BLaER1 treated with 17β-estradiol and CSF1 and Interleukin-3, amounts not matched to agents 10 nM and 100 nM (cell line): Measurements from ENCODE around the gene CYP27C1.
"Not testable (repeated sequence)": the region's sequence is repeated elsewhere in the genome, so short reads cannot be mapped to it uniquely, and the experiment has no call there.

Experiments
- H3K27ac ChIP-seq, 11 experiments: shearing (Covaris generic); formaldehyde crosslinking; 2 replicates each; pipeline ENCODE4 v1.8.1; 2022
- H3K27me3 ChIP-seq, 11 experiments: shearing (Covaris generic); formaldehyde crosslinking; 2 replicates each; pipeline ENCODE4 v1.8.1; 2022
- H3K36me3 ChIP-seq, 11 experiments: shearing (Covaris generic); formaldehyde crosslinking; 2 replicates each; pipeline ENCODE4 v1.8.1; 2022
- H3K4me1 ChIP-seq, 10 experiments: shearing (Covaris generic); formaldehyde crosslinking; 2 replicates each; pipeline ENCODE4 v1.8.1; 2022
- H3K4me2 ChIP-seq, 11 experiments: shearing (Covaris generic); formaldehyde crosslinking; 2 replicates each; pipeline ENCODE4 v1.8.1; 2022
- H3K4me3 ChIP-seq, 10 experiments: shearing (Covaris generic); formaldehyde crosslinking; 2 replicates each; pipeline ENCODE4 v1.8.1; 2022
- H3K9ac ChIP-seq, 11 experiments: shearing (Covaris generic); formaldehyde crosslinking; 2 replicates each; pipeline ENCODE4 v1.8.1; 2022
- H3K9me3 ChIP-seq, 11 experiments: shearing (Covaris generic); formaldehyde crosslinking; replicated peaks in 1 of 11; 2 replicates each; pipeline ENCODE4 v1.8.1; 2022
- H4K20me1 ChIP-seq, 11 experiments: shearing (Covaris generic); formaldehyde crosslinking; 2 replicates each; pipeline ENCODE4 v1.8.1; 2022
- Cebpa-rat ChIP-seq, 11 experiments: shearing (Covaris generic); IDR thresholded peaks; 2 replicates each; pipeline ENCODE4 v1.8.1; 2022

The CYP27C1 gene

GRCh38 chr2:127216593-127216992, 3.5 kb downstream of the CYP27C1 start:
- peaks cover 0 to 8% (median 0%) of the 10 kb centered on the region in 10 experiments; a peak in 2 of 20 replicates for H3K4me1 ChIP-seq
- H3K27me3 ChIP-seq, result peaks cover 50 to 58% (median 53%) of the 10 kb centered on the region in 11 experiments
- H3K9me3 ChIP-seq, result peaks cover 49 to 71% (median 64%) of the 10 kb centered on the region in 11 experiments
- no peak overlapping the region for H3K27ac ChIP-seq
- H4K20me1 ChIP-seq, result peaks cover 0 to 6% (median 0%) of the 10 kb centered on the region in 11 experiments; a peak in 3 of 22 replicates
- TF ChIP-seq Cebpa-rat (IDR thresholded peaks at IDR 0.05), result no peak
- H3K4me3 ChIP-seq, result no peak overlapping the region
- no peak overlapping the region for H3K9ac ChIP-seq
- no peak overlapping the region for H3K4me2 ChIP-seq
- no peaks in the 10 kb centered on the region for H3K36me3 ChIP-seq

GRCh38 chr2:127216095-127216494, 4.0 kb downstream of the CYP27C1 start:
- no peak overlapping the region for H3K4me3 ChIP-seq

GRCh38 chr2:127214201-127214600, 5.9 kb downstream of the CYP27C1 start:
- not testable (repeated sequence) for H3K4me2 ChIP-seq, H3K4me3 ChIP-seq, H3K9ac ChIP-seq, H4K20me1 ChIP-seq, H3K27ac ChIP-seq, H3K36me3 ChIP-seq, H3K4me1 ChIP-seq
- H3K9me3 ChIP-seq, result peaks cover 38 to 50% (median 40%) of the 10 kb centered on the region in 11 experiments
- H3K27me3 ChIP-seq, result peaks cover 26 to 34% (median 29%) of the 10 kb centered on the region in 11 experiments

More at GRCh38 chr2:127216095-127216494, 4.0 kb downstream of the CYP27C1 start:
- Histone ChIP-seq H3K27ac (no peak overlapping the region), H3K9me3 (peaks cover 47 to 67% (median 59%) of the 10 kb centered on the region in 11 experiments), H4K20me1 (peaks cover 0 to 6% (median 0%) of the 10 kb centered on the region in 11 experiments; a peak in 3 of 22 replicates), H3K4me1 (peaks cover 0 to 8% (median 0%) of the 10 kb centered on the region in 10 experiments; a peak in 2 of 20 replicates), H3K9ac (no peak overlapping the region), H3K36me3 (no peaks in the 10 kb centered on the region), H3K27me3 (peaks cover 45 to 53% (median 48%) of the 10 kb centered on the region in 11 experiments), H3K4me2 (no peak overlapping the region)
- TF ChIP-seq Cebpa-rat (IDR thresholded peaks at IDR 0.05), result no peak

GRCh38 chr2:127208313-127208712, 11.8 kb downstream of the CYP27C1 start:
- Histone ChIP-seq H4K20me1 (no peaks in the 10 kb centered on the region), H3K4me3 (no peak overlapping the region), H3K4me2 (no peak overlapping the region), H3K4me1 (no peaks in the 10 kb centered on the region), H3K27ac (no peak overlapping the region), H3K9ac (no peak overlapping the region), H3K36me3 (no peaks in the 10 kb centered on the region), H3K27me3 (no peaks in the 10 kb centered on the region), H3K9me3 (peaks cover 1 to 22% (median 12%) of the 10 kb centered on the region in 11 experiments; a peak in 16 of 22 replicates)
- TF ChIP-seq Cebpa-rat (IDR thresholded peaks at IDR 0.05), result no peak

GRCh38 chr2:127205218-127206125, 14.6 kb downstream of the CYP27C1 start:
- H3K9me3 ChIP-seq, result peaks cover 0 to 20% (median 10%) of the 10 kb centered on the region in 11 experiments; a peak in 10 of 22 replicates
- TF ChIP-seq Cebpa-rat (IDR thresholded peaks at IDR 0.05), result no peak
- H3K36me3 ChIP-seq, result no peaks in the 10 kb centered on the region
- no peaks in the 10 kb centered on the region for H3K4me1 ChIP-seq
- no peaks in the 10 kb centered on the region for H4K20me1 ChIP-seq
- H3K27ac ChIP-seq, result no peak overlapping the region
- no peak overlapping the region for H3K4me2 ChIP-seq
- no peaks in the 10 kb centered on the region for H3K27me3 ChIP-seq
- H3K9ac ChIP-seq, result no peak overlapping the region
- H3K4me3 ChIP-seq, result no peak overlapping the region

- Histone ChIP-seq H3K9me3 (peaks cover 0 to 18% (median 5%) of the 10 kb centered on the region in 11 experiments; a peak in 16 of 22 replicates), H3K4me3 (no peak overlapping the region), H3K4me2 (no peak overlapping the region), H4K20me1 (no peaks in the 10 kb centered on the region), H3K36me3 (no peaks in the 10 kb centered on the region), H3K4me1 (no peaks in the 10 kb centered on the region), H3K27me3 (no peaks in the 10 kb centered on the region), H3K27ac (no peak overlapping the region), H3K9ac (no peak overlapping the region)
- TF ChIP-seq Cebpa-rat (IDR thresholded peaks at IDR 0.05), result no peak
Measured at GRCh38 chr2:127201452-127201851, 18.6 kb downstream of the CYP27C1 start.

- no peak for TF ChIP-seq Cebpa-rat (IDR thresholded peaks at IDR 0.05)
- Histone ChIP-seq H3K36me3 (no peaks in the 10 kb centered on the region), H3K4me3 (no peak overlapping the region), H4K20me1 (no peaks in the 10 kb centered on the region), H3K4me1 (no peaks in the 10 kb centered on the region), H3K27me3 (no peaks in the 10 kb centered on the region), H3K9me3 (peaks cover 0 to 23% (median 10%) of the 10 kb centered on the region in 11 experiments; a peak in 16 of 22 replicates), H3K27ac (no peak overlapping the region), H3K4me2 (no peak overlapping the region), H3K9ac (no peak overlapping the region)
Measured at GRCh38 chr2:127200962-127201361, 19.1 kb downstream of the CYP27C1 start.

GRCh38 chr2:127199223-127199622, 20.9 kb downstream of the CYP27C1 start:
- no peaks in the 10 kb centered on the region for H3K36me3 ChIP-seq
- H4K20me1 ChIP-seq, result no peaks in the 10 kb centered on the region
- no peaks in the 10 kb centered on the region for H3K27me3 ChIP-seq
- TF ChIP-seq Cebpa-rat (IDR thresholded peaks at IDR 0.05), result no peak
- H3K9me3 ChIP-seq, result peaks cover 0 to 19% (median 14%) of the 10 kb centered on the region in 11 experiments; a peak in 17 of 22 replicates
- H3K9ac ChIP-seq, result no peak overlapping the region
- H3K4me2 ChIP-seq, result no peak overlapping the region
- no peaks in the 10 kb centered on the region for H3K4me1 ChIP-seq
- no peak overlapping the region for H3K27ac ChIP-seq
- no peak overlapping the region for H3K4me3 ChIP-seq

- no peak overlapping the region for H3K4me2 ChIP-seq
- H3K9me3 ChIP-seq, result peaks cover 0 to 19% (median 14%) of the 10 kb centered on the region in 11 experiments; a peak in 17 of 22 replicates
- no peak overlapping the region for H3K27ac ChIP-seq
- TF ChIP-seq Cebpa-rat (IDR thresholded peaks at IDR 0.05), result no peak
- H3K9ac ChIP-seq, result no peak overlapping the region
- H3K36me3 ChIP-seq, result no peaks in the 10 kb centered on the region
- no peaks in the 10 kb centered on the region for H4K20me1 ChIP-seq
- no peak overlapping the region for H3K4me3 ChIP-seq
- H3K4me1 ChIP-seq, result no peaks in the 10 kb centered on the region
- H3K27me3 ChIP-seq, result no peaks in the 10 kb centered on the region
Measured at GRCh38 chr2:127197475-127198385, 22.4 kb downstream of the CYP27C1 start.
